Thyroid gland (tissue), 4 donors: ENCODE results near the gene NSMCE1. TPM values are rescaled to one million over a fixed set of nuclear protein-coding genes. Genes with fewer than 3 reads are reported as not detected.

Source experiments
- DNase-seq, 2 donors: peaks; one replicate each; pipeline ENCODE4 v3.0.0-alpha.2; 2019
- H3K27ac ChIP-seq, 3 donors: fragments of 200-600 bp; sonication (generic); 1 replicate in 2 of 3; 2 replicates in 1 of 3; pipeline ENCODE4 v1.5.1; 2016 to 2019; ENCODE audit warnings: mild to moderate bottlenecking in 1 of 3, moderate library complexity in 1 of 3
- H3K27me3 ChIP-seq: fragments of 200-600 bp; sonication (generic); one replicate; pipeline ENCODE4 v1.5.1; 2019
- H3K36me3 ChIP-seq, 2 donors: fragments of 200-600 bp; sonication (generic); one replicate each; pipeline ENCODE4 v1.5.1; 2016 to 2019
- H3K4me1 ChIP-seq, 2 donors: fragments of 200-600 bp; sonication (generic); one replicate each; pipeline ENCODE4 v1.5.1; 2017 to 2019
- H3K4me3 ChIP-seq, 3 donors: fragments of 200-600 bp; sonication (generic); replicated peaks in 1 of 3; 1 replicate in 2 of 3; 2 replicates in 1 of 3; pipeline ENCODE4 v1.5.1; 2016; ENCODE audit warnings: mild to moderate bottlenecking in 1 of 3
- H3K9me3 ChIP-seq: fragments of 200-600 bp; sonication (generic); one replicate; pipeline ENCODE4 v1.5.1; 2017
- CTCF ChIP-seq, 6 experiments: fragments of 200-600 bp in 3 of 6; fragments of 450-650 bp in 3 of 6; sonication (generic) in 3 of 6; IDR thresholded peaks; one replicate each; pipeline ENCODE4 v1.5.1; 2016 to 2019; ENCODE audit warnings: antibody characterized with exemption in 6 of 6, mild to moderate bottlenecking in 2 of 6, inconsistent platforms in 1 of 6, moderate library complexity in 1 of 6
- POLR2A ChIP-seq, 2 donors: fragments of 450-650 bp; IDR thresholded peaks; one replicate each; pipeline ENCODE4 v1.6.1; 2017; ENCODE audit warnings: antibody characterized with exemption in 2 of 2, mild to moderate bottlenecking in 2 of 2, moderate library complexity in 1 of 2
- WGBS, 2 donors: methylation state at CpG; one replicate each; pipeline ENCODE4 v1.1.5; 2017; 5-methylcytosine and 5-hydroxymethylcytosine counted together
- intact Hi-C: fragments of 100-400 bp; cut with DNase I; formaldehyde crosslinking; loops from one replicate; pipeline ENCODE4 v1.15.1; 2023
- total RNA-seq, 4 donors: library from RNA; depleted of rRNA; stranded (reverse); fragments of >200 nt; gene quantifications; one replicate each; pipeline ENCODE4 v1.2.3, GENCODE V29; 2016

NSMCE1 gene
- total RNA-seq, 4 donors from 2014 or later, result 40.5 to 52.6 (median 48.8) TPM

- no peaks in the 10 kb centered on the region for H3K4me1 ChIP-seq
- H3K27me3 ChIP-seq, result no peaks in the 10 kb centered on the region
- H3K27ac ChIP-seq, result no peak overlapping the region
- TF ChIP-seq POLR2A (IDR thresholded peaks at IDR 0.05), result no peak
- no peak for TF ChIP-seq CTCF (IDR thresholded peaks at IDR 0.05)
- no peak for DNase-seq
- H3K36me3 ChIP-seq, result no peaks in the 10 kb centered on the region
- H3K4me3 ChIP-seq, result no peak overlapping the region
- H3K9me3 ChIP-seq, result no peaks in the 10 kb centered on the region
- WGBS, 2 donors, result 47 to 52% methylated on average over 4 to 11 of the region's 13 CpGs
- intact Hi-C loops, result no loop called here
Measured at GRCh38 chr16:27189335-27189972, 79.1 kb downstream of the NSMCE1 start.

GRCh38 chr16:27188633-27189032, 79.9 kb downstream of the NSMCE1 start:
- H3K4me1 ChIP-seq, result no peaks in the 10 kb centered on the region
- H3K27me3 ChIP-seq, result no peaks in the 10 kb centered on the region
- H3K4me3 ChIP-seq, result no peak overlapping the region
- H3K27ac ChIP-seq, result no peak overlapping the region
- H3K9me3 ChIP-seq, result no peaks in the 10 kb centered on the region
- H3K36me3 ChIP-seq, result no peaks in the 10 kb centered on the region
- 82 to 93% methylated on average over 2 of the region's 2 CpGs for WGBS, 2 donors
- intact Hi-C loops, result no loop called here
- TF ChIP-seq CTCF (IDR thresholded peaks at IDR 0.05) (no peak), POLR2A (IDR thresholded peaks at IDR 0.05) (no peak)
- no peak for DNase-seq

- intact Hi-C loops, result no loop called here
- DNase-seq, result no peak
- TF ChIP-seq CTCF (IDR thresholded peaks at IDR 0.05) (no peak), POLR2A (IDR thresholded peaks at IDR 0.05) (no peak)
Measured at GRCh38 chr16:27185776-27186130, 82.8 kb downstream of the NSMCE1 start.

GRCh38 chr16:27182906-27183405, 85.6 kb downstream of the NSMCE1 start:
- WGBS, 2 donors, result 78 to 85% methylated on average over 7 of the region's 7 CpGs
- no peak for TF ChIP-seq POLR2A (IDR thresholded peaks at IDR 0.05)
- no peak for TF ChIP-seq CTCF (IDR thresholded peaks at IDR 0.05)
- Histone ChIP-seq H3K4me3 (no peak overlapping the region), H3K27ac (no peak overlapping the region), H3K36me3 (no peaks in the 10 kb centered on the region), H3K27me3 (no peaks in the 10 kb centered on the region), H3K4me1 (no peaks in the 10 kb centered on the region), H3K9me3 (no peaks in the 10 kb centered on the region)
- intact Hi-C loops, result loop anchor here (5.0 kb wide), 1 partner anchor 49 kb away; no protein-coding TSS in a partner anchor
- no peak for DNase-seq

More at GRCh38 chr16:27185776-27186130, 82.8 kb downstream of the NSMCE1 start:
- Histone ChIP-seq H3K27ac (no peak overlapping the region), H3K4me1 (no peaks in the 10 kb centered on the region), H3K9me3 (no peaks in the 10 kb centered on the region), H3K27me3 (no peaks in the 10 kb centered on the region), H3K4me3 (no peak overlapping the region), H3K36me3 (no peaks in the 10 kb centered on the region)
- 97% methylated on average over 1 of the region's 1 CpG for WGBS, 2 donors

GRCh38 chr16:27181019-27181790, 87.4 kb downstream of the NSMCE1 start:
- DNase-seq, result no peak
- no peaks in the 10 kb centered on the region for H3K9me3 ChIP-seq
- H3K27me3 ChIP-seq, result no peaks in the 10 kb centered on the region
- H3K36me3 ChIP-seq, result no peaks in the 10 kb centered on the region
- intact Hi-C loops, result loop anchor here (5.0 kb wide), 1 partner anchor 51 kb away; no protein-coding TSS in a partner anchor
- no peak overlapping the region for H3K4me3 ChIP-seq
- H3K4me1 ChIP-seq, result no peaks in the 10 kb centered on the region
- TF ChIP-seq CTCF (IDR thresholded peaks at IDR 0.05) (no peak), POLR2A (IDR thresholded peaks at IDR 0.05) (no peak)
- no peak overlapping the region for H3K27ac ChIP-seq
- WGBS, 2 donors, result 87 to 92% methylated on average over 8 of the region's 8 CpGs
